Esophagus squamous epithelium (tissue), 5 donors: ENCODE data around the gene PNLDC1. TPM values are rescaled to one million over a fixed set of nuclear protein-coding genes. Genes with fewer than 3 reads are reported as not detected.
"Not testable (repeated sequence)": the region's sequence is repeated elsewhere in the genome, so short reads cannot be mapped to it uniquely, and the experiment has no call there.

Source experiments
- DNase-seq: peaks from one replicate; lab custom pipeline; 2025; lab: John Stamatoyannopoulos, UW
- H3K27ac ChIP-seq, 4 donors: fragments of 200-600 bp; sonication (generic); one replicate each; pipeline ENCODE4 v1.5.1; 2016 to 2019; ENCODE audit warnings: mild to moderate bottlenecking in 1 of 4
- H3K27me3 ChIP-seq, 4 donors: fragments of 200-600 bp; sonication (generic); 1 replicate in 3 of 4; 2 replicates in 1 of 4; pipeline versions ENCODE4 v1.5.1 to v1.6.0; 2017 to 2021; ENCODE audit warnings: antibody characterized with exemption in 1 of 4
- H3K36me3 ChIP-seq, 3 donors: fragments of 200-600 bp; sonication (generic); one replicate each; pipeline ENCODE4 v1.5.1; 2016 to 2019
- H3K4me1 ChIP-seq, 3 donors: fragments of 200-600 bp; sonication (generic); one replicate each; pipeline ENCODE4 v1.5.1; 2017 to 2019
- H3K4me3 ChIP-seq, 4 donors: fragments of 200-600 bp; sonication (generic); 1 replicate in 3 of 4; 2 replicates in 1 of 4; pipeline ENCODE4 v1.5.1; 2016 to 2019; ENCODE audit warnings: mild to moderate bottlenecking in 2 of 4, moderate library complexity in 1 of 4
- H3K9me3 ChIP-seq, 3 donors: fragments of 200-600 bp; sonication (generic); one replicate each; pipeline ENCODE4 v1.5.1; 2016 to 2019
- POLR2A ChIP-seq, 4 donors: fragments of 450-650 bp; IDR thresholded peaks; one replicate each; pipeline ENCODE4 v1.6.1; 2017; ENCODE audit warnings: antibody characterized with exemption in 4 of 4, mild to moderate bottlenecking in 4 of 4, moderate library complexity in 3 of 4
- WGBS, 2 donors: methylation state at CpG; one replicate each; pipeline ENCODE4 v1.1.5; 2018; 5-methylcytosine and 5-hydroxymethylcytosine counted together
- intact Hi-C: fragments of 100-400 bp; cut with DNase I; formaldehyde crosslinking; loops from one replicate; pipeline ENCODE4 v1.15.0; 2022
- total RNA-seq, 4 donors: library from RNA; depleted of rRNA; stranded (reverse); fragments of >200 nt; gene quantifications; one replicate each; pipeline ENCODE4 v1.1.0, GENCODE V29; 2016
- TF ChIP-seq, protein P1 (sequence below), 6 experiments: fragments of 450-650 bp in 4 of 6; fragments of 200-600 bp in 2 of 6; sonication (generic) in 2 of 6; IDR thresholded peaks; one replicate each; pipeline ENCODE4 v1.5.1; 2016 to 2019; ENCODE audit warnings: antibody characterized with exemption in 6 of 6, mild to moderate bottlenecking in 4 of 6, moderate library complexity in 4 of 6
- donor health status: DM: yes; HTN: yes; CAD: no.

Gene PNLDC1
- total RNA-seq, 4 donors from 2014 or later: not detected

DNA sequence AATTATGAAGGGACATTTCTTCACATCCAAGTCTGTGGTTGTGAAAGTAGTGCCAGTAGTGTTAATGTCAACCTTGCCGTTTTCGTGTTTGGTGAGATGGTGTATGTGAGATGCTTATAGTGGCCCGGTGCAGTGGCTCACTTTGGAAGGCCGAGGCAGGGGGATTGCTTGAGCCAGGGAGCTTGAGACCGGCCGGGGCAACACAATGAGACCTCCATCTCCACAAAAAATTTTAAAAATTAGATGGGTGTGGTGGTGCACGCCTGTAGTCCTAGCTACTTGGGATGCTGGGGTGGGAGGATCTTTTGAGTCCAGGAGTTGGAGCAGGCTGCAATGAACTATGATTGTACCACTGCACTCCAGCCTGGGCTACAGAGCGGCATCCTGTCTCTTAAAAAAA is 37.4 kb downstream of the PNLDC1 start:
- intact Hi-C loops: no loop called here
- 79 to 80% methylated on average over 7 to 8 of the region's 8 CpGs for WGBS, 2 donors
- no peak for DNase-seq
- no peak for TF ChIP-seq POLR2A (IDR thresholded peaks at IDR 0.05)
- TF ChIP-seq, protein P1, sequence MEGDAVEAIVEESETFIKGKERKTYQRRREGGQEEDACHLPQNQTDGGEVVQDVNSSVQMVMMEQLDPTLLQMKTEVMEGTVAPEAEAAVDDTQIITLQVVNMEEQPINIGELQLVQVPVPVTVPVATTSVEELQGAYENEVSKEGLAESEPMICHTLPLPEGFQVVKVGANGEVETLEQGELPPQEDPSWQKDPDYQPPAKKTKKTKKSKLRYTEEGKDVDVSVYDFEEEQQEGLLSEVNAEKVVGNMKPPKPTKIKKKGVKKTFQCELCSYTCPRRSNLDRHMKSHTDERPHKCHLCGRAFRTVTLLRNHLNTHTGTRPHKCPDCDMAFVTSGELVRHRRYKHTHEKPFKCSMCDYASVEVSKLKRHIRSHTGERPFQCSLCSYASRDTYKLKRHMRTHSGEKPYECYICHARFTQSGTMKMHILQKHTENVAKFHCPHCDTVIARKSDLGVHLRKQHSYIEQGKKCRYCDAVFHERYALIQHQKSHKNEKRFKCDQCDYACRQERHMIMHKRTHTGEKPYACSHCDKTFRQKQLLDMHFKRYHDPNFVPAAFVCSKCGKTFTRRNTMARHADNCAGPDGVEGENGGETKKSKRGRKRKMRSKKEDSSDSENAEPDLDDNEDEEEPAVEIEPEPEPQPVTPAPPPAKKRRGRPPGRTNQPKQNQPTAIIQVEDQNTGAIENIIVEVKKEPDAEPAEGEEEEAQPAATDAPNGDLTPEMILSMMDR (IDR thresholded peaks at IDR 0.05): no peak
- Histone ChIP-seq H3K4me3 (no peak overlapping the region), H3K9me3 (no peaks in the 10 kb centered on the region), H3K27me3 (no peaks in the 10 kb centered on the region), H3K4me1 (peaks cover 0 to 8% (median 0%) of the 10 kb centered on the region in 3 donors), H3K27ac (no peak overlapping the region), H3K36me3 (no peaks in the 10 kb centered on the region)

DNA sequence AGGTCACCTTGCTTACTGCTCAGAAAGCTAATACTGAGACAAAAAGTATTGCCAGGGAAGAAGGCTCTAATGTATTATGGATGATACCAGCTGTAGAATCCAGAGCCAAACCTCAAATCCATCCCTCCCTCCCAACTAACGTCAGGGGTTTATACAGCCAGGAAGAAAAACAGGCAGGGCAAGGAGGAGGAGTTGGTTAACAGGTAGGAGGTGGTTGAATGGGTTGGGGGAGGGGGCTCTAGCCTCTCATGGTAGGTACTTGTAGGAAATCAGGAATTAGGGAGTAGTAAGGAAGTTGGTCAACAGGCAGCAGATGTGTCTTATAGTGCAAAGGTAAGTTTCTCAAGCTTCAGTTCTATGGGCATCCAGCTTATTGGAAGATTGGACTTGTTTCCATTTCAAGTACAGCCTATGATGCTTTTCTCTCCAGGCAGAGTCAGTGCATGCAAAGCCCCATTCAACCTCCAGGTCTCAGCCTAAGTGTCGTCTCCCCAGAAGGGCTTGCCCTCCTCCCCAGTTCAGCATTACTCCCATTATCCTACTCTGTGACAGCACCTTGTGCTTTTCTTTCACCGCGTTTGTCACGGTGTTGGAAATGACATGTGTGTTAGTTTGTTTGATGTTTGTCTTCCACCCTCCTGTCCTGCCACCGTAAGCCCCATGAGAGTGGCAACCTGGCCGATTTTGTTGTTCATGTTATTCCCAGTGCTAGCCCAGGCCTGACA is 38.1 kb downstream of the PNLDC1 start:
- WGBS, 2 donors: 72 to 78% methylated on average over 7 of the region's 7 CpGs
- no peaks in the 10 kb centered on the region for H3K27me3 ChIP-seq
- no peak for DNase-seq
- no peak overlapping the region for H3K4me3 ChIP-seq
- no peak overlapping the region for H3K27ac ChIP-seq
- peaks cover 0 to 3% (median 0%) of the 10 kb centered on the region in 3 donors for H3K4me1 ChIP-seq
- no peak for TF ChIP-seq POLR2A (IDR thresholded peaks at IDR 0.05)
- TF ChIP-seq, protein P1 (IDR thresholded peaks at IDR 0.05): no peak
- no peaks in the 10 kb centered on the region for H3K9me3 ChIP-seq
- intact Hi-C loops: no loop called here
- H3K36me3 ChIP-seq: no peaks in the 10 kb centered on the region

DNA sequence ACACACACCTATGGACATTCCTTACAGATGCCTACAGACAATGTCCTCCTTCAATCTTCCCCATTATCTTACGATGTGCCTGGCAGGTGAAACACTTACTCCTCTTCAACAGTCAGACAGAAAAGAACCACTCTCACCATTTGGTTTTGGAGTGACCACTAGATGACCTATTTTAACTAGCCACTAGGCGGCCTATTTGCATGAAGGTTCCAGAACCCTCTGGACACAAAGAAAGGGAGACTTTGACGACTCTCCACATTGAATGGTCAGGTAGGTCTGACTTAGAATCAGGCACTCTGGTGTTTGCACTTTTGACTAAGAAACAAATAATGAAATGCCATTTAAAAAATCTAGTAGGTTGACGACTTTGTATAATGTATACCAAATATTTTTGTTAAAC is 42.0 kb downstream of the PNLDC1 start:
- H3K36me3 ChIP-seq: no peaks in the 10 kb centered on the region
- intact Hi-C loops: no loop called here
- no peaks in the 10 kb centered on the region for H3K9me3 ChIP-seq
- DNase-seq: no peak
- no peak overlapping the region for H3K27ac ChIP-seq
- WGBS, 2 donors: 57 to 62% methylated on average over 3 to 4 of the region's 4 CpGs
- H3K27me3 ChIP-seq: no peaks in the 10 kb centered on the region
- H3K4me3 ChIP-seq: no peak overlapping the region
- no peaks in the 10 kb centered on the region for H3K4me1 ChIP-seq
- TF ChIP-seq, protein P1 (IDR thresholded peaks at IDR 0.05): no peak
- no peak for TF ChIP-seq POLR2A (IDR thresholded peaks at IDR 0.05)

DNA sequence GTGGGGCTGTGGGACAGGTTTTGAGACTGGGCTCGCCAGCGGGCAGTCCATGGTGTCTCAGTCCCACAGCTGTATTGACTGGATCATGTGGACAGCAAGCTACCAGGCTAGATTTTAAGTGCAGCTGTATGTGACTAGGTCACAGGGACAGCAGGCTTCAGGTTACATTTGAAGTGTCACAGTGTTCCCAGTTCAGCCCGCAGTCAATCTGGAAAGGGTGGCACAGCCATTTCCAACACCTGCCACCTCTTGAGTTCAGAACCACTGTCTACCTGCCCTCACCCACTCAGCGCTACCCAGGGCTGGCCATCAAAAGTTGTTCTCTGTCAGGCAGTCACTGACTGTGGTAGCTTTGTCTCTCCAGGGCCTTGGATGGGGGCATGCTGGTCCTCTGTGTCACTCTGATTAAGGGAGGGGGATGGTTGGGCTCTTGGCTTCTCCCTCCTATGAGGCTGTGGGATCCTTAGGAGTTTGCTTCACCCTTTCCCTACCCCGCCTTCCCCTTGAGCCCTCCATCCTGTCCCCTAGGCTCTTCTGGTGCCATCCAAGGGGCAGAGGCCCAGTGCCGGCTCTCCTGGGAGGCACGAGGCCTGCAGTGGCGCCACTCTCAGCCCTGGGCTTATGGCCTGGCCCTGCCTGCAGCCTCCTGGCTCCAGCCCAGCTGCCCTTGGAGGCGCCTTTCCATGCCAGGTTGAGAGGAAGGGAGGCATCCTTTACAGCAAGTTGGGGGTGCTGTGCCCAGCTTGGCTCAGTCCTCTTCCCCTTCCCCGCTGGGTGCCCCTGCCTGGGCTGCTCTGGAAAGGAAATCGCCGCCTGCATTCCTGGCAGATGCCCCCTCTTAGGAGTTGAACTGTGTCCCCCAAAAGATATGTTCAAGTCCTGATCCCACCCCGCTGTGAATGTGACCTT is 44.9 kb downstream of the PNLDC1 start:
- H3K27me3 ChIP-seq: no peaks in the 10 kb centered on the region
- TF ChIP-seq, protein P1 (IDR thresholded peaks at IDR 0.05): no peak
- no peak for TF ChIP-seq POLR2A (IDR thresholded peaks at IDR 0.05)
- no peak overlapping the region for H3K4me3 ChIP-seq
- no peak overlapping the region for H3K27ac ChIP-seq
- H3K36me3 ChIP-seq: no peaks in the 10 kb centered on the region
- no peak for DNase-seq
- WGBS, 2 donors: 80 to 83% methylated on average over 4 to 5 of the region's 13 CpGs
- H3K9me3 ChIP-seq: peaks cover 0 to 16% (median 2%) of the 10 kb centered on the region in 3 donors
- intact Hi-C loops: no loop called here
- no peaks in the 10 kb centered on the region for H3K4me1 ChIP-seq

DNA sequence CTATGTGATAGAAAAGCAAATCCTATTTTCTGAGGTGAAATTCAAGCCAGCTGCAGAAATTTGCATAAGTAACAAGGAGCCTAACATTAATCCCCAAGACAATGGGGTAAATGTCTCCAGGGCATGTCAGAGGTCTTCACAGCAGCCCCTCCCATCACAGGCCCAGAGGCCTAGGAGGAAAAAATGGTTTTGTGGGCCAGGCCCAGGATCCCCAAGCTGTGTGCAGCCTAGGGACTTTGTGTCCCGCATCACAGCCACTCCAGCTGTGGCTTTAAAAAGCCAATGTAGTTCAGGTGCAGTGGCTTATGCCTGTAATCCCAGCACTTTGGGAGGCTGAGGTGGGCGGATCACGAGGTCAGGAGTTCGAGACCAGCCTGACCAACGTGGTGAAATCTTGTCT is 48.5 kb downstream of the PNLDC1 start:
- H3K36me3 ChIP-seq, H3K4me1 ChIP-seq, H3K27ac ChIP-seq, intact Hi-C loops, H3K27me3 ChIP-seq, DNase-seq, H3K4me3 ChIP-seq: not testable (repeated sequence)
- WGBS, 2 donors: 88 to 100% methylated on average over 2 to 5 of the region's 5 CpGs
- peaks cover 0 to 16% (median 2%) of the 10 kb centered on the region in 3 donors for H3K9me3 ChIP-seq

DNA sequence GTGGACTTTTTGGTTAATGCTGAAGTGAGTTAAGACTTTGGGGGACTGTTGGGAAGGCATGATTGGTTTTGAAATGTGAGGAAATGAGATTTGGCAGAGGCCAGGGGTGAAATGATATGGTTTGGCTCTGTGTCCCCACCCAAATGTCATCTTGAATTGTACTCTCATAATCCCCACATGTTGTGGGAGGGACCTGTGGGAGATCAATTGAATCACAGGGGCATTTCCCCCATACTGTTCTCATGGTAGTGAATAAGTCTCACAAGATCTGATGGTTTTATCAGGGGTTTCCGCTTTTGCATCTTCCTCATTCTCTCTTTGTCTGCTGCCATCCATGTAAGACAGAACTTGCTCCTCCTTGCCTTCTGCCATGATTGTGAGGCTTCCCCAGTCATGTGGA is 49.8 kb downstream of the PNLDC1 start:
- H3K27ac ChIP-seq, H3K36me3 ChIP-seq, intact Hi-C loops, DNase-seq, H3K4me1 ChIP-seq, H3K27me3 ChIP-seq, H3K4me3 ChIP-seq: not testable (repeated sequence)
- peaks cover 0 to 16% (median 2%) of the 10 kb centered on the region in 3 donors for H3K9me3 ChIP-seq
- 94 to 100% methylated on average over 1 of the region's 1 CpG for WGBS, 2 donors
